Karpas-422 (cell line): ENCODE results near the gene INPP5E. TPM values are rescaled to one million over a fixed set of nuclear protein-coding genes. Genes with fewer than 3 reads are reported as not detected.

Experiments used
- DNase-seq: peaks from one replicate; pipeline ENCODE4 v3.0.0-alpha.2; 2015
- H2AFZ ChIP-seq: fragments of 200-600 bp; sonication (generic); 2 replicates; pipeline ENCODE4 v1.6.1; 2014; ENCODE audit warnings: antibody characterized with exemption, low read length, mixed read lengths
- H3K27ac ChIP-seq: fragments of 200-600 bp; sonication (generic); 2 replicates; pipeline ENCODE4 v1.5.1; 2014; ENCODE audit warnings: mild to moderate bottlenecking, low read length, moderate library complexity
- H3K27me3 ChIP-seq: fragments of 200-600 bp; sonication (generic); 2 replicates; pipeline ENCODE4 v1.6.1; 2014; ENCODE audit warnings: low read length, mixed read lengths
- H3K36me3 ChIP-seq: fragments of 200-600 bp; sonication (generic); 2 replicates; pipeline ENCODE4 v1.6.1; 2014; ENCODE audit warnings: low read length, mixed read lengths; ENCODE audit not compliant: insufficient read depth
- H3K4me1 ChIP-seq: fragments of 200-600 bp; sonication (generic); 2 replicates; pipeline ENCODE4 v1.6.1; 2014; ENCODE audit warnings: mild to moderate bottlenecking, low read length, mixed read lengths
- H3K4me2 ChIP-seq: fragments of 200-600 bp; sonication (generic); 2 replicates; pipeline ENCODE4 v1.6.1; 2014; ENCODE audit warnings: low read length, low read depth, mild to moderate bottlenecking; ENCODE audit not compliant: poor library complexity, severe bottlenecking
- H3K4me3 ChIP-seq: fragments of 200-600 bp; sonication (generic); 2 replicates; pipeline ENCODE4 v1.5.1; 2014; ENCODE audit warnings: mild to moderate bottlenecking, antibody characterized with exemption, low read length, mixed read lengths
- H3K79me2 ChIP-seq: fragments of 200-600 bp; sonication (generic); 2 replicates; pipeline ENCODE4 v1.6.1; 2014; ENCODE audit warnings: mild to moderate bottlenecking, low read length, mixed read lengths
- H3K9ac ChIP-seq: fragments of 200-600 bp; sonication (generic); 2 replicates; pipeline ENCODE4 v1.6.0; 2014; ENCODE audit warnings: low read length
- H3K9me2 ChIP-seq: fragments of 200-600 bp; sonication (generic), shearing (Covaris generic); replicated peaks from 2 replicates; pipeline ENCODE4 v1.6.0; 2014; ENCODE audit warnings: mild to moderate bottlenecking, low read length, moderate library complexity; ENCODE audit not compliant: insufficient read depth
- H3K9me3 ChIP-seq: fragments of 300-700, 200-600 bp; sonication (generic); 2 replicates; pipeline ENCODE4 v1.6.1; 2014; ENCODE audit warnings: low read length, mixed read lengths
- H4K20me1 ChIP-seq: fragments of 200-600 bp; sonication (generic); 2 replicates; pipeline ENCODE4 v1.6.1; 2014; ENCODE audit warnings: mild to moderate bottlenecking, antibody characterized with exemption, low read length, low read depth; ENCODE audit not compliant: insufficient read depth
- total RNA-seq: library from RNA; depleted of rRNA; stranded (reverse); fragments of >200 nt; shearing (Covaris generic); gene quantifications from 2 replicates; pipeline ENCODE4 v1.2.3, GENCODE V29; 2014; ENCODE audit warnings: low replicate concordance

The INPP5E gene
- total RNA-seq, 1 experiment from 2014 or later = 8.0 TPM

DNA sequence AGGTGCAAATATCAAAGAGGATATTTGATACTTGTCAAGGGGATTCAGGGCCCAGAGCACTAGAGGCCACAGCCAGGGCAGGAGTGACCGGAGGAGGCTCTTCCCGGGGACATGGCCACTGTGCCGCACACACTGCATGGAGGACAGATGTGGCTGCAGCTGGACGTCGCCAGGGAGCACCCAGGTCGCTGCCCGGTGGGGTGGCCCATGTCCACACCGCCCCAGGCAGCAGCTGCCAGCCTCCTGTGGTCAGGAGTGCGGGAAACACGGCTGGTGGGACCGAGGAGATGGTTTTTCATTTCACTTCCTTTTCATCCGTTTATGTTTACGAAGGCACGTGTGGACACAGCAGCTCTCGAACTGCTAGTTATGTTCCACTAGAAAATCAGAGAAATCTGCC lies 28.1 kb upstream of the INPP5E start:
- DNase-seq = no peak
- no peak overlapping the region for H2AFZ ChIP-seq
- peak overlapping the region; percentile 48 for H3K4me2 ChIP-seq
- H3K9me2 ChIP-seq = no peaks in the 10 kb centered on the region
- H3K27me3 ChIP-seq = no peaks in the 10 kb centered on the region
- H3K79me2 ChIP-seq = peaks cover 20% of the 10 kb centered on the region
- peaks cover 23% of the 10 kb centered on the region for H3K36me3 ChIP-seq
- peak overlapping the region; percentile 65 for H3K27ac ChIP-seq
- peaks cover 46% of the 10 kb centered on the region for H4K20me1 ChIP-seq
- no peaks in the 10 kb centered on the region for H3K9me3 ChIP-seq
- peaks cover 26% of the 10 kb centered on the region for H3K4me1 ChIP-seq
- peak overlapping the region; percentile 12; the same call in 1 of the 2 replicates for H3K4me3 ChIP-seq
- no peak overlapping the region for H3K9ac ChIP-seq

DNA sequence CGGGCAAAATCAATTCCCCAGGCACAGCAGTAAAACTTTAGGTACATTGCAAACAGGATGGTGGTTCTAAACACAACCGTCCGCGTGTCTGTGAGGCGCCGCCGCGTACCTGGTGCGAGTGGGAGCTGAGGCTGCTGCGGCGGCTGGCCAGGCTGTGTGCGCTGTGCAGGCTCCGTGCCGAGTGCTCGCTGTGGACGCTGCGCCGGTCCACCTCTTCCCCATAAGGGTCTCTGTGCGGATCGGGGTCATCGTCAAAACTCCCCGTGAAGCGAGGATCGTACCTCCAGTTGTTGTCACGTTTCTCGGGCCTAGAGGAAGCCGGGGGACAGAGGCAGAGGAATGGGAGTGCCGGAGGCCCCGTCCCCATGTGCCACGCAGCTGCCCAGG lies 26.5 kb upstream of the INPP5E start:
- no peaks in the 10 kb centered on the region for H3K9me3 ChIP-seq
- DNase-seq = no peak
- no peaks in the 10 kb centered on the region for H3K27me3 ChIP-seq
- peaks cover 16% of the 10 kb centered on the region for H3K36me3 ChIP-seq
- no peak overlapping the region for H3K4me2 ChIP-seq
- no peak overlapping the region for H2AFZ ChIP-seq
- H3K79me2 ChIP-seq = peaks cover 8% of the 10 kb centered on the region
- peaks cover 39% of the 10 kb centered on the region for H4K20me1 ChIP-seq
- H3K4me1 ChIP-seq = peaks cover 26% of the 10 kb centered on the region
- no peaks in the 10 kb centered on the region for H3K9me2 ChIP-seq
- H3K9ac ChIP-seq = no peak overlapping the region
- H3K4me3 ChIP-seq = no peak overlapping the region
- no peak overlapping the region for H3K27ac ChIP-seq

GRCh38 chr9:136465500-136466154 lies 26.0 kb upstream of the INPP5E start:
- peaks cover 19% of the 10 kb centered on the region for H3K36me3 ChIP-seq
- peaks cover 26% of the 10 kb centered on the region for H3K4me1 ChIP-seq
- DNase-seq = no peak
- peaks cover 37% of the 10 kb centered on the region for H4K20me1 ChIP-seq
- H3K9ac ChIP-seq = no peak overlapping the region
- no peak overlapping the region for H3K4me2 ChIP-seq
- no peak overlapping the region for H2AFZ ChIP-seq
- H3K9me3 ChIP-seq = no peaks in the 10 kb centered on the region
- H3K79me2 ChIP-seq = peaks cover 6% of the 10 kb centered on the region
- H3K4me3 ChIP-seq = no peak overlapping the region
- no peaks in the 10 kb centered on the region for H3K9me2 ChIP-seq
- H3K27me3 ChIP-seq = no peaks in the 10 kb centered on the region
- no peak overlapping the region for H3K27ac ChIP-seq

DNA sequence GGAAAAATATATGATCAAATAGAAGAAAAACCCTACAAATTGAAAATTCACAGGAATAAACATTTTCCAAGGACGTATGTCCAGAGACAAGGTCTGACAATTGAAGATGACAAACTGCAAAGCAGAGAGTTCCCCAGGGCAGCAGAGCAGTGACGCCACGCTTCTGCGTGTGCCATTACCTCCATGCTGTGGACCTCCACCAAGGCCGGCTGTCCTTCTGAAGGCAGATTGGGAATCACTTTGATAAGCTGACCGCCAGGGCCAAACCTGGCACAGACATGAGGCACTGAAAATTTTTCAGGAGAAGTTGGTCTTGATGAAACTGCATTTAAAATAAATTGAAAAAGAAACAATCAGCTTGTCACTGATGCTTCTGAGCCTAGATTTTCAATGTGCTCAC lies 24.6 kb upstream of the INPP5E start:
- no peak for DNase-seq
- Histone ChIP-seq H3K27me3 (no peaks in the 10 kb centered on the region), H3K79me2 (no peaks in the 10 kb centered on the region), H4K20me1 (peaks cover 26% of the 10 kb centered on the region), H3K9me2 (no peaks in the 10 kb centered on the region), H3K27ac (no peak overlapping the region), H3K9me3 (no peaks in the 10 kb centered on the region), H3K4me3 (no peak overlapping the region), H3K4me2 (no peak overlapping the region), H2AFZ (no peak overlapping the region), H3K36me3 (peaks cover 26% of the 10 kb centered on the region), H3K9ac (no peak overlapping the region), H3K4me1 (peaks cover 25% of the 10 kb centered on the region)

GRCh38 chr9:136463578-136463977 lies 23.9 kb upstream of the INPP5E start:
- no peaks in the 10 kb centered on the region for H3K79me2 ChIP-seq
- no peak overlapping the region for H3K4me2 ChIP-seq
- no peak for DNase-seq
- no peak overlapping the region for H2AFZ ChIP-seq
- H4K20me1 ChIP-seq = peaks cover 19% of the 10 kb centered on the region
- no peaks in the 10 kb centered on the region for H3K27me3 ChIP-seq
- no peaks in the 10 kb centered on the region for H3K9me3 ChIP-seq
- peaks cover 19% of the 10 kb centered on the region for H3K4me1 ChIP-seq
- H3K36me3 ChIP-seq = peaks cover 28% of the 10 kb centered on the region
- H3K9me2 ChIP-seq = no peaks in the 10 kb centered on the region
- no peak overlapping the region for H3K4me3 ChIP-seq
- H3K9ac ChIP-seq = no peak overlapping the region
- no peak overlapping the region for H3K27ac ChIP-seq

DNA sequence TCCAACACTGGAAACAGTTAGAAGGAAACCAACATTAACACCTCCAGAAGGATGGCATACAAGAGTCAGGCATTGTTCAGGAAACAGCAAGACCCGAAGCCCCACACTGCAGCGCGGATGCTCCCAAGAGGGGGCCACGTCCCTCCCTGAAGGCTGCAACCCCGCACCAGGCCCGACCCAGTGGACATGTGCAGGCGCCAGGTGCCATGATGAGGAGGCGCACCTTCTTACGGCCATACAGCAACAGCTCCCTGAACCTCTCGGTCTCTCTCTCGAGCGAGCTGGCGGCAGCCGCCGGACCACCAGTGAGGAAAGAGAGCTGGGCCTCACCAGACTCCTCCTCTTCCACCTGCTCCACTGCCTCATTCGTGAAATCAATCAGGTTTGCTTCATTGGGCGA lies 23.0 kb upstream of the INPP5E start:
- Histone ChIP-seq H3K4me2 (no peak overlapping the region), H3K27ac (no peak overlapping the region), H3K27me3 (no peaks in the 10 kb centered on the region), H3K4me1 (peaks cover 10% of the 10 kb centered on the region), H3K9ac (no peak overlapping the region), H3K9me2 (no peaks in the 10 kb centered on the region), H4K20me1 (peaks cover 12% of the 10 kb centered on the region), H3K36me3 (peaks cover 25% of the 10 kb centered on the region), H3K4me3 (no peak overlapping the region), H2AFZ (no peak overlapping the region), H3K9me3 (no peaks in the 10 kb centered on the region), H3K79me2 (no peaks in the 10 kb centered on the region)
- no peak for DNase-seq

GRCh38 chr9:136460772-136461325 lies 21.2 kb upstream of the INPP5E start:
- Histone ChIP-seq H3K9me2 (no peaks in the 10 kb centered on the region), H3K4me1 (no peaks in the 10 kb centered on the region), H3K4me2 (no peak overlapping the region), H3K79me2 (no peaks in the 10 kb centered on the region), H3K27ac (no peak overlapping the region), H2AFZ (no peak overlapping the region), H3K4me3 (no peak overlapping the region), H3K9ac (no peak overlapping the region), H3K27me3 (no peaks in the 10 kb centered on the region), H3K36me3 (peaks cover 22% of the 10 kb centered on the region), H3K9me3 (no peaks in the 10 kb centered on the region), H4K20me1 (no peaks in the 10 kb centered on the region)
- DNase-seq = no peak

DNA sequence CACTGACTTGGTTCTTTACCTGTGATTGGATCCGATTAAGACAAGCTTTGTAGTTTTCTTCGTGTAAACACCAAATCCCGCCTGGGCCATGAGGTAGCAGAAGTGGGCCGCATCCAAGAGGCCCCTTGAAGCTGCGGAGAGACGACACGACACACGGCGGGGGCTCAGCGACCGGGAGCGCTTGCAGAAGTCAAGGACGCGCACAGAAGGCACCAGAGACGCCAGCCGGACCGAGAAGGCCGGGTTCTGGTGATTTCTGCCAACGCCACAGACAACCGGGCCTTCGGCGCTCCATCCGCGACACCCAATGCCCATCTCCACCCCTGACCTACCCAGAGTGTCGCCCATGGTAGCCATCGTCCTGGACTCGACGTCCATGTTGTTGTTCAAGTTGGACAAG lies 19.8 kb upstream of the INPP5E start:
- H3K9ac ChIP-seq = no peak overlapping the region
- no peaks in the 10 kb centered on the region for H3K4me1 ChIP-seq
- no peak overlapping the region for H3K4me3 ChIP-seq
- H3K79me2 ChIP-seq = no peaks in the 10 kb centered on the region
- H2AFZ ChIP-seq = no peak overlapping the region
- H3K27ac ChIP-seq = no peak overlapping the region
- no peaks in the 10 kb centered on the region for H3K27me3 ChIP-seq
- H3K9me2 ChIP-seq = no peaks in the 10 kb centered on the region
- no peaks in the 10 kb centered on the region for H3K9me3 ChIP-seq
- no peak overlapping the region for H3K4me2 ChIP-seq
- no peaks in the 10 kb centered on the region for H4K20me1 ChIP-seq
- peaks cover 17% of the 10 kb centered on the region for H3K36me3 ChIP-seq
- no peak for DNase-seq
